ENCODE measurements around the gene SIRPB2.

- TF ChIP-seq CTCF (optimal IDR thresholded peaks at IDR 0.05 in 1 of 3, IDR thresholded peaks at IDR 0.05 in 1 of 3, conservative IDR thresholded peaks at IDR 0.05 in 1 of 3; ENCODE audit: extremely low read depth in 1 of 3, insufficient read depth in 2 of 3, low read length in 3 of 3), result no peak
- TF ChIP-seq EZH2 (IDR thresholded peaks at IDR 0.05; ENCODE audit: low read length), result no peak
Measured at GRCh38 chr20:1507276-1507675, 16.1 kb upstream of the SIRPB2 start.

Measured in keratinocyte (primary cell).